ENCODE results near the gene SPX.

The SPX gene, protein sequence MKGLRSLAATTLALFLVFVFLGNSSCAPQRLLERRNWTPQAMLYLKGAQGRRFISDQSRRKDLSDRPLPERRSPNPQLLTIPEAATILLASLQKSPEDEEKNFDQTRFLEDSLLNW

DNA sequence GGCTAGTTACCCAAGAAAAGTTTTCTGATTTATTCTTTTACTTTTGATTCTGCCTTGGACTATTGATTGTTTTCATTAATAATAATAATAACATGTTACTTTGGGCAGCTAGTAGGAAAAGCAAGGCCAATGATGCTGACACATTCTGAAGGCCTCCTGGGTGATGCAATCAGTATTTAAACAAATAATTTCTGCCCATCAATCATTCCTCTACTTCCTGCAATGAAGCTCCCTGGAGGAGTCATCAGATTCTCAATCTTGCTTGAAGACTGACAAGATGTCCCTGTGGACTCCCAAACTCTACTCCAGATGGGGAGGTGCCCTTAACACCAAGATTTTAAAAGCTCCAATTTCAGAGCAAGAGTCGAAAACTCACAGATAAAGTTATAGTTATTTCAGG, at the start of gene SPX:
SPX (plus strand) TSS at position 244 of the 400 bp plus-strand sequence. CDS start 177 bp downstream, outside the sequence.
- H3K27ac ChIP-seq (ENCODE audit: low read length), result no peak within 1 kb of the TSS
- H3K36me3 ChIP-seq (ENCODE audit: control insufficient read depth in 1 of 2, insufficient read depth in 2 of 2, low read length in 2 of 2), result no peaks in the 10 kb centered on the region
- H3K4me3 ChIP-seq (ENCODE audit: low read depth in 1 of 2, low read length in 2 of 2), result peak within 1 kb of the TSS; percentile 53 to 80
- H3K27me3 ChIP-seq (ENCODE audit: low read depth, low read length), result no peaks in the 10 kb centered on the region
- H3K4me1 ChIP-seq (ENCODE audit: control insufficient read depth in 1 of 2, insufficient read depth in 2 of 2, low read length in 2 of 2), result peaks cover 0 to 21% of the 10 kb centered on the region in 2 donors
- H3K9me3 ChIP-seq (ENCODE audit: control insufficient read depth in 1 of 2, low read length in 2 of 2), result no peaks in the 10 kb centered on the region

DNA sequence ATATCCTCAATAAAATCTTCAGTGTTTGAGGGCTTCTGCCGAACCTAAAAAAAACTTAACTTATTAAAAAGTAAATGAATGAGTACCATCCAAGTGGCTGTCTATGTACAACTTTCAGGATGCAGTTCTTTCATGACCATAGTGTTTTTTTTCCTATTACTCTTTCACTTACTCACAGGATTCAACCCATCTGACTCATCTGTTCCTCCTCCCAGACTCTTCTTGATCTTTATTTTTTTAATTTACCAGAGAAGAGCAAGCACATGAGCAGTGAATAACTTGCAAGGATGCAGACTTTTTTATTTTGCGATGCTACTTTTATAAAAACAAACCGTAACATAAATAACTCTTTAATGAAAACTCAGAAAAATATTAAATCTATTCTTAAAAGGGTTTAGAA, 49.1 kb upstream of the SPX start:
- Histone ChIP-seq H3K36me3 (ENCODE audit: control insufficient read depth in 1 of 2, insufficient read depth in 2 of 2, low read length in 2 of 2) (peaks cover 49 to 75% of the 10 kb centered on the region in 2 donors), H3K27me3 (ENCODE audit: low read depth, low read length) (no peaks in the 10 kb centered on the region), H3K9me3 (ENCODE audit: control insufficient read depth in 1 of 2, low read length in 2 of 2) (no peaks in the 10 kb centered on the region), H3K4me3 (ENCODE audit: low read depth in 1 of 2, low read length in 2 of 2) (no peak overlapping the region), H3K4me1 (ENCODE audit: control insufficient read depth in 1 of 2, insufficient read depth in 2 of 2, low read length in 2 of 2) (no peaks in the 10 kb centered on the region), H3K27ac (ENCODE audit: low read length) (no peak overlapping the region)

DNA sequence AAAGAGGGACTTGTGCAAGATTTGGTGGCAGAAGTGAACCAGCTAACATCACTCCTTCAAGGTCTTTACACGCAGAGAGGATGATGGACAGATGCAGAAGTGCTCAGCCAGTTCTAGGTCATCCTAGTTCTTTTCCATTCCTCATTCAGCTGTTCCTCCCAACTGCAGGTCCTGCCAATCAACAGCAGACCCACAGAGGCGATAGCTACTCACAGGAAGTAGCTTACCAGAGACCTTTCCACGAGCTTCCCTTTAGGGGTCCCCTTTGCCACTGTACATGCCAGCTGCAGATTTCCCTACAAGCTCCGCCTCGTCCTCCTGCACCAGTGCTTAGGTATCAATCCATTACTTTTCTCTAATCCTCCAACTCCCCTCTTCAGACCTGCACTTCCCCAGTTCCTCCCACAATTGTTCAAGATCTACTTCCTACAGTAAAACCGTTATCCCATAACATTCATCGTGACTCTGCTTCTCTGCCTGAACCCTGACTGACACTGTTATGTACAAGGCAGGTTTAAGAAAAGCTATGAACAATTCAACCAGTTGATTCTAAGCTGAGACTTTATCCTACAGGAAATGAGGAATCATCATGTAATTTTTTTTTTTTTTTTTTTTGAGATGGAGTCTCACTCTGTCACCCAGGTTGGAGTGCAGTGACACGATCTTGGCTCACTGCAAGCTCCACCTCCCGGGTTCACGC, 47.2 kb upstream of the SPX start:
- H3K4me3 ChIP-seq (ENCODE audit: low read depth in 1 of 2, low read length in 2 of 2), result no peak overlapping the region
- H3K4me1 ChIP-seq (ENCODE audit: control insufficient read depth in 1 of 2, insufficient read depth in 2 of 2, low read length in 2 of 2), result no peaks in the 10 kb centered on the region
- H3K27me3 ChIP-seq (ENCODE audit: low read depth, low read length), result no peaks in the 10 kb centered on the region
- no peaks in the 10 kb centered on the region for H3K9me3 ChIP-seq (ENCODE audit: control insufficient read depth in 1 of 2, low read length in 2 of 2)
- peaks cover 57 to 71% of the 10 kb centered on the region in 2 donors for H3K36me3 ChIP-seq (ENCODE audit: control insufficient read depth in 1 of 2, insufficient read depth in 2 of 2, low read length in 2 of 2)
- H3K27ac ChIP-seq (ENCODE audit: low read length), result no peak overlapping the region

DNA sequence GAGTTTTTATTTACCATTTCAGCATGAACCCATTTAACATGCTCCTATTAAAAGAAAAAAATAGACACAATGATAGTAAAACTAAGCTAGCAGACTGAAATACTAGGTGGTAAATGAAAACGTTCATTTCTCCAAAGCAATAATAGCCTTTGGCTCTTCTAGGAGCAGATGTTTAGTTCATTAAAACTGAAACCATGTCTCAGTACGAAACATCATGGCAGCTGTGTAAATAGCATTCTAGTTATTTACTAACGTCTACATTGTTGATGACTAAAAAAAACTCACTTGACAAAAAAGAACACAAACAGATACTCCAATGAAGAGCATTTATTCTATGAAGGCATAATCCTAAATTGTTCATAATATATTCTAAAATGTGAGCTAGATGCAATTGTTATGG, 42.6 kb upstream of the SPX start:
- Histone ChIP-seq H3K27me3 (ENCODE audit: low read depth, low read length) (no peaks in the 10 kb centered on the region), H3K9me3 (ENCODE audit: control insufficient read depth in 1 of 2, low read length in 2 of 2) (no peaks in the 10 kb centered on the region), H3K27ac (ENCODE audit: low read length) (no peak overlapping the region), H3K4me3 (ENCODE audit: low read depth in 1 of 2, low read length in 2 of 2) (no peak overlapping the region), H3K4me1 (ENCODE audit: control insufficient read depth in 1 of 2, insufficient read depth in 2 of 2, low read length in 2 of 2) (no peaks in the 10 kb centered on the region), H3K36me3 (ENCODE audit: control insufficient read depth in 1 of 2, insufficient read depth in 2 of 2, low read length in 2 of 2) (peaks cover 39 to 51% of the 10 kb centered on the region in 2 donors)

DNA sequence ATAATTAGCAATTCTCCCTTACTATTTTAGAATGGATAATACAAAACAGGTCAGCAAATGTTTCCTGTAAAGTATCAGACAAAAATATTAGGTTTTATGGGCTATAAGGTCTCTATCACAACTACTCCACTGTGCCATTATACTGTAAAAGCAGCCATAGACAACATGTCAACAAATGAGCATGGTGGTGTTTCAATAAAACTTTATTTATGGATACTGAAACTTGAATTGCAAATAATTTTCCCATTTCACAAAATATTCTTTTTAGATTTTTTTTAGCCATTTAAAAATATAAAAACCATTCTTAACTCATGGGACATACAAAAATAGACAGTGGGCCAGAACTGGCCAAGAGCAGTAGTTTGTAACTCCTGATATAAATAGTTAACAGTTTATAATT, 40.1 kb upstream of the SPX start:
- Histone ChIP-seq H3K27me3 (ENCODE audit: low read depth, low read length) (no peaks in the 10 kb centered on the region), H3K4me3 (ENCODE audit: low read depth in 1 of 2, low read length in 2 of 2) (no peak overlapping the region), H3K36me3 (ENCODE audit: control insufficient read depth in 1 of 2, insufficient read depth in 2 of 2, low read length in 2 of 2) (peaks cover 29 to 51% of the 10 kb centered on the region in 2 donors), H3K9me3 (ENCODE audit: control insufficient read depth in 1 of 2, low read length in 2 of 2) (no peaks in the 10 kb centered on the region), H3K27ac (ENCODE audit: low read length) (no peak overlapping the region), H3K4me1 (ENCODE audit: control insufficient read depth in 1 of 2, insufficient read depth in 2 of 2, low read length in 2 of 2) (no peaks in the 10 kb centered on the region)

DNA sequence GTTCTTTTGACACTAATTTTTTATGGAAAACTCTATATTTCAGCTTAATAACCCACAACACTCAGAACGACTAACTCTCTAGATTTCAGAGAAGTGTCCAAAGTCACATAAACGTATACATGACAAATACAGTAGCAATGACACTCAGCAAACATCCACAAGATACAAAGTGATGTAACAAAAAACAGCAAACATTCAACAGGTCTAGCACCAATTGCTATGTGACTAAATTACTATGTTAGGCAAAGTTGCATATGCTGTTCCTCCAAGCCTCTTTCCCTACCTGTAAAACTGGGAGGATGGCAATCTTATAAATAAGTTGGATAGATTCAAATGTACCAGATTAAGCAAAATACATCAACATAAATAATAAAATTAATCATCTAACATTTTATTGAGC, 26.3 kb upstream of the SPX start:
- Histone ChIP-seq H3K4me1 (ENCODE audit: control insufficient read depth in 1 of 2, insufficient read depth in 2 of 2, low read length in 2 of 2) (peaks cover 25 to 38% of the 10 kb centered on the region in 2 donors), H3K9me3 (ENCODE audit: control insufficient read depth in 1 of 2, low read length in 2 of 2) (no peaks in the 10 kb centered on the region), H3K4me3 (ENCODE audit: low read depth in 1 of 2, low read length in 2 of 2) (peak overlapping the region in 1 of 2 donors; percentile 93), H3K27me3 (ENCODE audit: low read depth, low read length) (no peaks in the 10 kb centered on the region), H3K36me3 (ENCODE audit: control insufficient read depth in 1 of 2, insufficient read depth in 2 of 2, low read length in 2 of 2) (peaks cover 24 to 42% of the 10 kb centered on the region in 2 donors), H3K27ac (ENCODE audit: low read length) (no peak overlapping the region)

DNA sequence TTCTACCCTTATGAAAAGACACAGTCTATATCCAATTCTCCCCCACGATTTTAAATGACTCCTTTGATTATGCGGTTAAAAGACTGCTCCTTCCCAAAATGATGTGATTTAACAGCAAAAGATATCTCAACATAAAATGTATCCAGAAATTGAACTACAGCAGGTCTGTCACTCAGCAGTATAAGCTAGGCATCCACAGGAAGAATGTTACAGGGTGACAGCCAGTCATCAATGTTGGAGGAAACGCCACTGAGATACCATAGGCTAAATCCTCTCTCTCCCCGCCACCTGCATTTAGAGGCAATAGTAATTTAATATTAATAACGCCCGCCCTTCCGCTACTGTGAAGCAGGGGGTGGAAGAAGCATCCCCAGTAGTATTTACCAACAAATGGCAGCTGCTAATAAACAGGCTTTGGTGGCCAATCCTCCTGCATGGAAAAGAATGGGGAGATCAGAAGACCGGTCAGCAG, 25.3 kb upstream of the SPX start:
- Histone ChIP-seq H3K4me3 (ENCODE audit: low read depth in 1 of 2, low read length in 2 of 2) (peak overlapping the region; percentile 91 to 93), H3K4me1 (ENCODE audit: control insufficient read depth in 1 of 2, insufficient read depth in 2 of 2, low read length in 2 of 2) (peaks cover 25 to 38% of the 10 kb centered on the region in 2 donors), H3K27ac (ENCODE audit: low read length) (peak overlapping the region; percentile 94), H3K36me3 (ENCODE audit: control insufficient read depth in 1 of 2, insufficient read depth in 2 of 2, low read length in 2 of 2) (peaks cover 19 to 32% of the 10 kb centered on the region in 2 donors), H3K9me3 (ENCODE audit: control insufficient read depth in 1 of 2, low read length in 2 of 2) (no peaks in the 10 kb centered on the region), H3K27me3 (ENCODE audit: low read depth, low read length) (no peaks in the 10 kb centered on the region)

DNA sequence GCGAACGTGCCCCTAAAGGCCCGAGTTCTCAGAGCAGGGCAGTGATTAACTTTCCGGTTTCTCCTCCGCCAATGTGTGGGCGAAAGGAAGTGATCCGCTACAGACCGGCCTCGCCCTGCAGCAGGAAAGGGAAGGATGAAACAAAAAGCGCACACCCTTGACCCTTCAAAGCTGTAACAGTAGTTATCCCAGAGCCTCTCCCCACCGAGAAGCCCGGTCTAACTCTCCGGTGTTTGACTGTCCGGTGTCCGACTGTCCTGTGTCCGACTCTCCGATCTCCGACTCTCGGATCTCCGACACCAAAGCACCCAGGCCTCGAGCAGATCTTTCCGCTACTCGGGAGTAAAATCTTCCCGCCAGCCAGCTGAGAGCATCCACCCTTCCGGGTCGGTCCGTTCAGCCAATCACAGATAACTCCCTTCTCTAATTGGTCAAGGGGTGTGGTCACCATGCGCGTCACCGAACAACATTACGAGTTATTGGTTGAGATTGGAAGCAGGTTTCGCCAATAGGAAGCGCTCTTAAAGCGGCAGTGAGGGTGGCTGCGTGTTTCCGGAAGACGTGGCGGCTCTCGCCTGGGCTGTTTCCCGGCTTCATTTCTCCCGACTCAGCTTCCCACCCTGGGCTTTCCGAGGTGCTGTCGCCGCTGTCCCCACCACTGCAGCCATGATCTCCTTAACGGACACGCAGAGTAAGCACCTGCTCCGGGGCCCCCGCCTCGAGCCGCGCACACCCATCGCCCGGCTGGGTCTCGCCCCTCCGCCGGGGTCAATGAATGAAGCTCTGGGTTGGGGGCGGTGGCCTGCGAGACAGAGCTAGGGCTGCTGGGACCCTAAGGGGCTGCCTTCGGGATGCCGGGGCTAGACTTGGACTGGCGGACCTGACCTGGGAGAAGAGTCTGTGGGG, 24.6 kb upstream of the SPX start, which contains the start of the genes GOLT1B and RECQL:
GOLT1B (plus strand) TSS at position 532 of the 906 bp plus-strand sequence; CDS start at position 667, 135 bp downstream.
RECQL (minus strand) TSS at position 378 of the 906 bp plus-strand sequence. CDS start 2,065 bp downstream, outside the sequence.
- Histone ChIP-seq H3K36me3 (ENCODE audit: control insufficient read depth in 1 of 2, insufficient read depth in 2 of 2, low read length in 2 of 2) (peaks cover 13 to 25% of the 10 kb centered on the region in 2 donors), H3K9me3 (ENCODE audit: control insufficient read depth in 1 of 2, low read length in 2 of 2) (no peaks in the 10 kb centered on the region), H3K4me1 (ENCODE audit: control insufficient read depth in 1 of 2, insufficient read depth in 2 of 2, low read length in 2 of 2) (peaks cover 25 to 38% of the 10 kb centered on the region in 2 donors), H3K4me3 (ENCODE audit: low read depth in 1 of 2, low read length in 2 of 2) (peak within 1 kb of the TSS; percentile 91 to 93), H3K27ac (ENCODE audit: low read length) (peak within 1 kb of the TSS; percentile 94), H3K27me3 (ENCODE audit: low read depth, low read length) (no peaks in the 10 kb centered on the region)

DNA sequence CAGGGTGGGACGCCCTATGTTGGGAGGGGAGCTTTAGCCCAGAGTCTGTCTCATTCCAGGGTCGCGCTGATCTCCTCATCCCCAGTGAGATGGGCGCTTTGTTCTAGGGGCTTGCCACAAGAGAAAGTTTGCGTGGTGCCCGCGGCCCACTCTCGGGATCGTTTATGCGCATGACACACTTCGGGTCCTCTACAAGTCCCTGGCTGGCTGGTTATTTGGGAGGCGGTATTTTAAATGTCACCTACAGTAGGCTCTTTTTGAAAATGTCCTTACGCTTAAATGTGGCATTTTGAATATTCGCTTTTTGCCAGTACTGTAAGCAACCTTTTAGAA, 24.0 kb upstream of the SPX start:
- H3K27me3 ChIP-seq (ENCODE audit: low read depth, low read length), result no peaks in the 10 kb centered on the region
- H3K27ac ChIP-seq (ENCODE audit: low read length), result peak overlapping the region; percentile 94
- no peaks in the 10 kb centered on the region for H3K9me3 ChIP-seq (ENCODE audit: control insufficient read depth in 1 of 2, low read length in 2 of 2)
- peak overlapping the region; percentile 91 to 93 for H3K4me3 ChIP-seq (ENCODE audit: low read depth in 1 of 2, low read length in 2 of 2)
- peaks cover 25 to 38% of the 10 kb centered on the region in 2 donors for H3K4me1 ChIP-seq (ENCODE audit: control insufficient read depth in 1 of 2, insufficient read depth in 2 of 2, low read length in 2 of 2)
- peaks cover 6 to 19% of the 10 kb centered on the region in 2 donors for H3K36me3 ChIP-seq (ENCODE audit: control insufficient read depth in 1 of 2, insufficient read depth in 2 of 2, low read length in 2 of 2)

DNA sequence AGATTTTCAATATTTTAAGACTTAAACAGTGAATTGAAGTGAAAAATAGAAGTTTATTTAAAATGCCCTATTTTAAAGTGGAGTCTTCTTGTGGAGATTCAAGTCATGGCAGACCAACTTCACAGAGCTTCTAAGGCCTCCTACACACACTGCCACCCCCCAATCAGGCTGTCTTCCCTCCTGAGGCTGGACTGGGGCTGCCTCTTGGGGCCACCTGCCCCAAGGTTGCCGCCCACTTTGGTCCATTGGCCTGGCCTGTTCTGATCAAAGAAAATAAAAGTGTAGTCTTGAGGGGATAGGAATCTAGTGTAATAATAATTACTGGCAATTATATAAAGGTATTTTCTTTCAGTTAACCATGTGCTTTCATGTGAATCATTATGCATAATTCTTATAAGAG, 23.2 kb upstream of the SPX start:
- Histone ChIP-seq H3K27me3 (ENCODE audit: low read depth, low read length) (no peaks in the 10 kb centered on the region), H3K4me1 (ENCODE audit: control insufficient read depth in 1 of 2, insufficient read depth in 2 of 2, low read length in 2 of 2) (peaks cover 25 to 42% of the 10 kb centered on the region in 2 donors), H3K36me3 (ENCODE audit: control insufficient read depth in 1 of 2, insufficient read depth in 2 of 2, low read length in 2 of 2) (peaks cover 4 to 11% of the 10 kb centered on the region in 2 donors), H3K27ac (ENCODE audit: low read length) (no peak overlapping the region), H3K9me3 (ENCODE audit: control insufficient read depth in 1 of 2, low read length in 2 of 2) (no peaks in the 10 kb centered on the region), H3K4me3 (ENCODE audit: low read depth in 1 of 2, low read length in 2 of 2) (peak overlapping the region; percentile 91 to 93)

DNA sequence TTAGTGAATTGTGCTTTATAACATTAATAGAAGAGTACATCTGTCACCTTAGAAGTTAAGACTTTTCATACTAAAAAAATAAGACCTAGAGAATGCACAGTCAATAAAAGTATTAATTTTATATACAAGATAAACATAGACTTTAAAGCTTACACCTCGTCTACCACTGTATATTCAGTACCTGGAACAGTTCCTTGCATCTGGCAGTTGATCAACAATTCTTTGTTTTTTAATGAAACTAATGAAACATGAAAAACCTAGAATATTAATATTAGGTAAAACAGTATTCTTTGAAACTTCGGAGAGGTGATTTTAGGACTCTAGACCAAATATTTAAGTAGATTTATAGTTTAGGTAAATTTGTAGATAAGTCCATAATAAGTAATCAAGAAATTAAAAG, 20.2 kb upstream of the SPX start:
- peaks cover 16 to 23% of the 10 kb centered on the region in 2 donors for H3K4me1 ChIP-seq (ENCODE audit: control insufficient read depth in 1 of 2, insufficient read depth in 2 of 2, low read length in 2 of 2)
- no peak overlapping the region for H3K27ac ChIP-seq (ENCODE audit: low read length)

More for the DNA sequence above, 20.2 kb upstream of the SPX start:
- Histone ChIP-seq H3K27me3 (ENCODE audit: low read depth, low read length) (no peaks in the 10 kb centered on the region), H3K9me3 (ENCODE audit: control insufficient read depth in 1 of 2, low read length in 2 of 2) (no peaks in the 10 kb centered on the region), H3K36me3 (ENCODE audit: control insufficient read depth in 1 of 2, insufficient read depth in 2 of 2, low read length in 2 of 2) (peaks cover 3 to 11% of the 10 kb centered on the region in 2 donors), H3K4me3 (ENCODE audit: low read depth in 1 of 2, low read length in 2 of 2) (no peak overlapping the region)

Data from muscle layer of duodenum (tissue), 2 donors.